ENCODE measurements around the gene PSPN. TPM values are rescaled to one million over a fixed set of nuclear protein-coding genes. Genes with fewer than 3 reads are reported as not detected.

Gene PSPN
- total and polyA plus RNA-seq, 9 donors = 0.72 to 2.8 (median 1.5) TPM

DNA sequence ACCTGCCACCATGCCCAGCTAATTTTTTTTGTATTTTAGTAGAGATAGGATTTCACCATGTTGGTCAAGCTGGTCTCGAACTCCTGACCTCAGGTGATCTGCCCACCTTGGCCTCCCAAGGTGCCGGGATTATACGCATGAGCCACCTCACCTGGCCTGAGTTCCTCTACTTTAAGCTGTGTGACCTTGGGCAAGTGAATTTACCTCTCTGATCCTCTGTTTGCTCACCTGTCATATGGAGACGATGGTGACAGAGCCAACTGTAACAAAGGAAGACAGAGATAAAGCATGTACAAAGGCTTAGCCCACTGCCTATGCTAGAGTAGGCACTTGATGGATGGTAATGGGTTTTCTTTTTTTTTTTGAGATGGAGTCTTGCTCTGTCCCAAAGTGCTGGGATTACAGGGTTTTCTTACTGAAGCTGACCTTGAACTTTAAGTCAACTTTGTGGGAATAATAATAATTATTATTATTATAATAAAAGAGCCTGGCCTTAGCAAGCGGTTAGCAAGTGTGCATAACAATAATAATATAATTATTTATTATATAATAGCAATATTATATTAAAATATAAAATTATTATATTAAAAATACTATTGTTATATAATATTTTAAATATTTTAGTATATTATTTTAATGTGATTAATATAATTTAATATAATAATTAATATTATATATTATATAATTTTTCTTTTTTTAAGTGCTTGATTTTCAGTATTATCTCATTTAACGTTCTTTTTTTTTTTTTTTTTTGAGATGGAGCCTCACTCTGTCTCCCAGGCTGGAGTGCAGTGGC, 41.0 kb downstream of the PSPN start:
- Histone ChIP-seq H3K36me3 (no peaks in the 10 kb centered on the region), H3K27ac (no peak overlapping the region), H3K4me1 (ENCODE audit: insufficient read depth) (no peaks in the 10 kb centered on the region), H3K27me3 (no peaks in the 10 kb centered on the region), H3K9me3 (no peaks in the 10 kb centered on the region), H3K4me3 (no peak overlapping the region)
- 69 to 79% (median 78%) methylated on average over 6 of the region's 6 CpGs for WGBS, 3 donors
- intact Hi-C loops (cut with DNase I) = no loop called here
- TF ChIP-seq POLR2A (IDR thresholded peaks at IDR 0.05) = no peak
- TF ChIP-seq, protein P1, sequence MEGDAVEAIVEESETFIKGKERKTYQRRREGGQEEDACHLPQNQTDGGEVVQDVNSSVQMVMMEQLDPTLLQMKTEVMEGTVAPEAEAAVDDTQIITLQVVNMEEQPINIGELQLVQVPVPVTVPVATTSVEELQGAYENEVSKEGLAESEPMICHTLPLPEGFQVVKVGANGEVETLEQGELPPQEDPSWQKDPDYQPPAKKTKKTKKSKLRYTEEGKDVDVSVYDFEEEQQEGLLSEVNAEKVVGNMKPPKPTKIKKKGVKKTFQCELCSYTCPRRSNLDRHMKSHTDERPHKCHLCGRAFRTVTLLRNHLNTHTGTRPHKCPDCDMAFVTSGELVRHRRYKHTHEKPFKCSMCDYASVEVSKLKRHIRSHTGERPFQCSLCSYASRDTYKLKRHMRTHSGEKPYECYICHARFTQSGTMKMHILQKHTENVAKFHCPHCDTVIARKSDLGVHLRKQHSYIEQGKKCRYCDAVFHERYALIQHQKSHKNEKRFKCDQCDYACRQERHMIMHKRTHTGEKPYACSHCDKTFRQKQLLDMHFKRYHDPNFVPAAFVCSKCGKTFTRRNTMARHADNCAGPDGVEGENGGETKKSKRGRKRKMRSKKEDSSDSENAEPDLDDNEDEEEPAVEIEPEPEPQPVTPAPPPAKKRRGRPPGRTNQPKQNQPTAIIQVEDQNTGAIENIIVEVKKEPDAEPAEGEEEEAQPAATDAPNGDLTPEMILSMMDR (IDR thresholded peaks at IDR 0.05) = no peak
- TF ChIP-seq EP300 (IDR thresholded peaks at IDR 0.05) = no peak
- no peak for DNase-seq

DNA sequence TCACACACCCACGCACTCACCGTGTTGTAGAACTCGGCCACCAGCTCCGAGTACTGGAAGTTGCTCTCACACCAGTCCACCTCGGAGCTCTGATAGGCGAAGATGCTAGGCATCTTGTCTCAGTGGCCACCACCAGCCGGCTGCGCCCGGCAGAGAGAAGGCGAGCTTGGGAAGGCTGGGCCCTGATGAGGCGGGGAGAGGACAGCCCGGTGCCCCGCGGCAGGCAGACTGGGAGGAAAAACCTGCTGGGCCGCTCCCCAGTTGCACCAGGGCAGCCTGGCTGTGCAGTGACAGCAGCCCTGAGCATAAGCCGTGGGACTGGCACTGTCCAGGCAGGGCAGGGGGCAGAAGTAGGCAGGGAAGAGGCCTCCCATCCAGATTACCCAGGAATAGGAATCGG, 42.3 kb downstream of the PSPN start, which contains the start of gene ACER1:
ACER1 (minus strand) TSS at position 174 of the 400 bp plus-strand sequence; CDS start at position 113, 61 bp downstream.
- H3K4me1 ChIP-seq (ENCODE audit: insufficient read depth) = no peaks in the 10 kb centered on the region
- TF ChIP-seq, protein P1 (IDR thresholded peaks at IDR 0.05) = no peak
- TF ChIP-seq EP300 (IDR thresholded peaks at IDR 0.05) (no peak), POLR2A (IDR thresholded peaks at IDR 0.05) (no peak)
- H3K36me3 ChIP-seq = no peaks in the 10 kb centered on the region
- no peak within 1 kb of the TSS for H3K4me3 ChIP-seq
- intact Hi-C loops (cut with DNase I) = no loop called here
- DNase-seq = no peak
- no peaks in the 10 kb centered on the region for H3K9me3 ChIP-seq
- no peaks in the 10 kb centered on the region for H3K27me3 ChIP-seq
- WGBS, 3 donors = 70 to 80% (median 79%) methylated on average over 15 to 17 of the region's 17 CpGs
- H3K27ac ChIP-seq = no peak within 1 kb of the TSS

DNA sequence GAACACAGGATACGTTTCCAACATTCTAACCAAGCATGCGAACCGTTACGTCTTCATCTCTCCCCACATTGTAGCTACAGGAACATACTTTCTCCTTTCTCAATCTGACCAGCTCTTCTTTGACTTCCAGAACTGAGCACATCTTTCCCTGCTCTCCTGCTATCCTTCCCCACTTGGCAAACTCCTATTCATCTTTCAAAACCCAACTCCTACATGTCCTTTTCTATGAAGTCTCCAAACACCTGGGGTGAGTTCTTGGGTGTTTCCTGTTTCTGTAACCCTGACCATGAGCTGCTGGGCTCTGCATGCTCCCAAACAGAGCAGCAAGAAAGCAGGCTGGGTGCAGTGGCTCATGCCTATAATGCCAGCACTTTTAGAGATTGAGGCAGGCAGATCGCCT, 48.9 kb downstream of the PSPN start:
- Histone ChIP-seq H3K4me1 (ENCODE audit: insufficient read depth) (no peaks in the 10 kb centered on the region), H3K9me3 (no peaks in the 10 kb centered on the region), H3K4me3 (no peak overlapping the region), H3K27ac (no peak overlapping the region), H3K27me3 (no peaks in the 10 kb centered on the region), H3K36me3 (no peaks in the 10 kb centered on the region)
- TF ChIP-seq POLR2A (IDR thresholded peaks at IDR 0.05) (no peak), EP300 (IDR thresholded peaks at IDR 0.05) (no peak)
- TF ChIP-seq, protein P1 (IDR thresholded peaks at IDR 0.05) = no peak
- 81 to 85% (median 81%) methylated on average over 5 of the region's 5 CpGs for WGBS, 3 donors
- intact Hi-C loops (cut with DNase I) = no loop called here
- DNase-seq = no peak

DNA sequence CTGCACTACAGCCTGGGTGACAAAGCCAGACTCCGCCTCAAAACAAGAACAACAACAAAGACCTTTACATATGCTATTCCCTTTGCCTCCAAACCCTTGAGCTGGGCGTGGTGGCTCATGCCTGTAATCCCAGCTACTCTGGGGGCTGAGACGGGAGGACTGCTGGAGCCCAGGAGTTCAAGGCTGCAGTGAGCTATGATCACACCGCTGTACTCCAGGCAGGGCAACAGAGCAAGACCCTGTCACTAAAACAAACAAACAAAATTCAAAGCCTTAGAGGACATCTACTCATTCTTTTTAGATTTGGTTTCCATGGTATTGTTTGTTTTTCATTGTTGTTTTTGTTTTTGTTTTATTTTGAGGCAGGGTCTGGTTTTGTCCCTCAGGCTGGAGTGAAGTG, 50.1 kb downstream of the PSPN start:
- intact Hi-C loops (cut with DNase I) = no loop called here
- Histone ChIP-seq H3K27ac (no peak overlapping the region), H3K9me3 (no peaks in the 10 kb centered on the region), H3K4me1 (ENCODE audit: insufficient read depth) (no peaks in the 10 kb centered on the region), H3K27me3 (no peaks in the 10 kb centered on the region), H3K36me3 (no peaks in the 10 kb centered on the region), H3K4me3 (no peak overlapping the region)
- TF ChIP-seq, protein P1 (IDR thresholded peaks at IDR 0.05) = no peak
- 62 to 67% (median 63%) methylated on average over 4 of the region's 4 CpGs for WGBS, 3 donors
- no peak for DNase-seq

Small RNAs within 50 kb of the gene (microRNA-seq; reads per million reads assigned to microRNA genes)
- gene MIR3940 (1.1 to 29.3 (median 3.4) reads per million in 3 donors), gene MIR6790 (0 to 0.18 (median 0) reads per million in 3 donors), gene MIR6885 (0.36 to 1.1 (median 0.38) reads per million in 3 donors)

Small RNAs within 50 kb of the gene (small RNA-seq; reads per million reads assigned to genes)
- gene MIR6790 (not detected), gene MIR6885 (not detected)

Other genes with a start within 250 kb of the PSPN start
- gene ACSBG2, start 240.3 kb downstream of the PSPN start, total RNA-seq = not detected
- under 1 TPM in 1 of 2 donors, not detected in 1; 0.37 TPM for gene ACSBG2, start 240.3 kb downstream of the PSPN start, polyA plus RNA-seq
- 100 to 1,000 TPM in 3 of 7 donors, 10 to 100 TPM in 4; 16.3 to 116 (median 95.8) TPM for gene MLLT1, start 96.0 kb downstream of the PSPN start, total RNA-seq
- gene MLLT1, start 96.0 kb downstream of the PSPN start, polyA plus RNA-seq = 10 to 100 TPM; 11.1 to 43.7 TPM
- under 1 TPM in 3 of 7 donors, not detected in 4; 0.15 to 0.37 (median 0.23) TPM for gene ACER1, start 42.3 kb downstream of the PSPN start, total RNA-seq
- gene ACER1, start 42.3 kb downstream of the PSPN start, polyA plus RNA-seq = under 1 TPM in 1 of 2 donors, not detected in 1; 0.35 TPM
- 10 to 100 TPM; 43.2 to 78.8 (median 54.1) TPM for gene CLPP, start 14.4 kb downstream of the PSPN start, total RNA-seq
- gene CLPP, start 14.4 kb downstream of the PSPN start, polyA plus RNA-seq = 10 to 100 TPM; 12.9 to 46.1 TPM
- gene ALKBH7, start 3.1 kb downstream of the PSPN start, total RNA-seq = 100 to 1,000 TPM in 3 of 7 donors, 10 to 100 TPM in 4; 66.7 to 118 (median 99.0) TPM
- gene ALKBH7, start 3.1 kb downstream of the PSPN start, polyA plus RNA-seq = 10 to 100 TPM in 1 of 2 donors, under 1 TPM in 1; 0.55 to 80.8 TPM
- 10 to 100 TPM; 41.2 to 95.0 (median 65.7) TPM for gene GTF2F1, start 17.2 kb upstream of the PSPN start, total RNA-seq
- 10 to 100 TPM; 66.9 to 91.5 TPM for gene GTF2F1, start 17.2 kb upstream of the PSPN start, polyA plus RNA-seq
- 100 to 1,000 TPM in 5 of 7 donors, 10 to 100 TPM in 2; 56.2 to 260 (median 253) TPM for gene KHSRP, start 48.9 kb upstream of the PSPN start, total RNA-seq
- gene KHSRP, start 48.9 kb upstream of the PSPN start, polyA plus RNA-seq = 100 to 1,000 TPM; 104 to 160 TPM
- under 1 TPM in 3 of 7 donors, not detected in 4; 0.20 to 0.52 (median 0.43) TPM for gene SLC25A41, start 57.8 kb upstream of the PSPN start, total RNA-seq
- gene SLC25A41, start 57.8 kb upstream of the PSPN start, polyA plus RNA-seq = under 1 TPM in 1 of 2 donors, not detected in 1; 0.38 TPM
- 10 to 100 TPM; 26.7 to 71.3 (median 43.8) TPM for gene SLC25A23, start 83.9 kb upstream of the PSPN start, total RNA-seq
- 10 to 100 TPM; 30.0 to 74.0 TPM for gene SLC25A23, start 83.9 kb upstream of the PSPN start, polyA plus RNA-seq
- 10 to 100 TPM in 1 of 7 donors, 1 to 10 TPM in 3, under 1 TPM in 2, not detected in 1; 0.52 to 30.1 (median 2.0) TPM for gene CRB3, start 88.3 kb upstream of the PSPN start, total RNA-seq
- under 1 TPM in 1 of 2 donors, not detected in 1; 0.33 TPM for gene CRB3, start 88.3 kb upstream of the PSPN start, polyA plus RNA-seq
- 1 to 10 TPM in 3 of 7 donors, under 1 TPM in 4; 0.72 to 2.3 (median 1.00) TPM for gene DENND1C, start 105.9 kb upstream of the PSPN start, total RNA-seq
- 1 to 10 TPM in 1 of 2 donors, under 1 TPM in 1; 0.63 to 1.2 TPM for gene DENND1C, start 105.9 kb upstream of the PSPN start, polyA plus RNA-seq
- 1 to 10 TPM in 3 of 7 donors, under 1 TPM in 2, not detected in 2; 0.88 to 6.4 (median 3.2) TPM for gene TUBB4A, start 126.4 kb upstream of the PSPN start, total RNA-seq
- 10 to 100 TPM in 1 of 2 donors, under 1 TPM in 1; 0.92 to 47.1 TPM for gene TUBB4A, start 126.4 kb upstream of the PSPN start, polyA plus RNA-seq
- 1 to 10 TPM in 1 of 7 donors, under 1 TPM in 5, not detected in 1; 0.12 to 1.1 (median 0.44) TPM for gene TNFSF9, start 155.1 kb upstream of the PSPN start, total RNA-seq
- gene TNFSF9, start 155.1 kb upstream of the PSPN start, polyA plus RNA-seq = under 1 TPM; 0.10 to 0.17 TPM
- gene CD70, start 215.2 kb upstream of the PSPN start, total RNA-seq = under 1 TPM in 1 of 7 donors, not detected in 6; 0.31 TPM
- not detected for gene CD70, start 215.2 kb upstream of the PSPN start, polyA plus RNA-seq